ENCODE results near the gene OPCML.
A peak's percentile ranks its signal among the peaks of the same experiment; 100 is the strongest.

Gene OPCML

DNA sequence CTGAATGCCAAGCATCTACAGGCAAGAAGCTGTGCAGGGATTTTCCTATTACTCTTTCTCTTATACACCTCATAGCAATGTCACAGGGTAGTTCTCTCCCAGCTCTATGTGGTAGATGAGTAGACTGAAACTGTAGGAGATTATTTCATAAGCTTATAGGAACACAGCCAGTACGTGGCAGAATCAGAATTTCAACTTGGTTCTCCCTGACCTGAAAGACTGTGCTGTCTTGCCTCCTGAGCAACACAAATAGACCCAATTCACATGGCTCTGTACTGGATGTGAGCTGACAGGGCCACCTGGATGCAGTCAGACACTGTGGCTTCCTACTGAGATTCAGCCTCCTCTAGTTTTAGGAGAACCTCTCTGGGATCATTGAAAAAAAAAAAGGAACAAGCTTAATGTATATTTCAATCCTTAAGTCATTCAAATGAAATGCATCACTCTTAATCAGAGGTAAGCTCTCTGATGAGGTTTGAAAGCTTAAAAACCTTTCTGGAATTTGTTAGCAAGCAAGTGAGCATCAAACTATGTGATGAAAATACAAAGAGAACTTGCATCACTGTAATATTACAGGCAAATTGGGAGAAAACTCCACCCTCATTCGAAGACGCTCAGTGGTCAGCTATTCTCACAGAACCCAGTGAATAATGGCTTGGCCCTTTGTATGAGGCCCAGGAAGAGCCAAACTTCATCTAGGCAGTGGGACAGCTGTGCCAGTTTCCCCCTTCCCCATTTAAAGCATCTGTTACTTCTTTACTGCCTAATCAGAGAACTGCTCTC lies 1122.5 kb downstream of the OPCML start:
- TF ChIP-seq CTCF (IDR thresholded peaks at IDR 0.05; ENCODE audit: borderline replicate concordance, control extremely low read depth, extremely low read depth, insufficient read depth, missing control alignments), result no peak
- DNase-seq (ENCODE audit: low spot score), result no peak
- in situ Hi-C loops (cut with MboI; ENCODE audit: low sequenced_read_pairs, unreplicated experiment), result no loop called here

DNA sequence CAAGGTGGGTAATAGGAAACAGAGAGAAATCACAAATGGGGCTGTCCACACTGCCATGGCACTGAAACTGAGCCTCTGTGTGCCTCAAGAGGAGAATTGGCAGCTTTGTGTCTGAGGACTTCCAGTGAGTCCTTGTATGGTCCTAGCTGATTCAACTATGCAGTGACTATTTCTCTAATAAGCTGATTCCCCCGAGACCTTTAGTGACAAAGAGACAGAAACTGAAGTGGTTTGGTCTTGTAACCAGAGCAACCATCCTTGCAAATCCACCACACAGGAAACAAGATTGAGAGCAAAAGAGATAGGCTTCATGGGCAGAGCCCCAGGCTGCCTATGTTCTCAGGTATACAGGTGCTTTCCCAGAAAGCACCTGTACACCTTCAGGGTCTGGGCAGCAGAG lies 1123.4 kb downstream of the OPCML start:
- no peak for DNase-seq (ENCODE audit: low spot score)
- in situ Hi-C loops (cut with MboI; ENCODE audit: low sequenced_read_pairs, unreplicated experiment), result no loop called here
- TF ChIP-seq CTCF (IDR thresholded peaks at IDR 0.05; ENCODE audit: borderline replicate concordance, control extremely low read depth, extremely low read depth, insufficient read depth, missing control alignments), result no peak

DNA sequence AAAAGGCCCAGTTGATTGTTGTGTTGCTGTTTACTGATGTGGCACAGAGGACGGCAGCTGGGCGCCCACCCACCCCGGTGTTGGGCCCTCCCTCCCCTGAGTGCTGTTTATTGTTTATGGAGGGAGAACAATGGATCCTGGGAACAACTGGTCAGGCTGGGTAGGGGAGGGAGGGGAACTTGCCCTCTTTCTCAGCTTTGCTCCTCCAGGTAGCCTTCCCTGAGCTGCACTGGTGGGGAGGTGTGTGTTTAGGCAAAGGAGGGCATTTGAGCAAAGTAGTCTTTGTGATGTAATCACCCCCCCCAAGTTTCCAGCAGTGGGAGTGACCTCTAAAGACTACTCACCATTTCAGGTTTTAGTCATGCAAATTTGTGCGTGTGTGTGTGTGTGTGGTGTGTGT lies 1126.6 kb downstream of the OPCML start:
- in situ Hi-C loops (cut with MboI; ENCODE audit: low sequenced_read_pairs, unreplicated experiment), result no loop called here
- DNase-seq (ENCODE audit: low spot score), result no peak
- no peak for TF ChIP-seq CTCF (IDR thresholded peaks at IDR 0.05; ENCODE audit: borderline replicate concordance, control extremely low read depth, extremely low read depth, insufficient read depth, missing control alignments)

- in situ Hi-C loops (cut with MboI; ENCODE audit: low sequenced_read_pairs, unreplicated experiment), result no loop called here
- DNase-seq (ENCODE audit: low spot score), result peak; percentile 46
- peak; percentile 13 for TF ChIP-seq CTCF (IDR thresholded peaks at IDR 0.05; ENCODE audit: borderline replicate concordance, control extremely low read depth, extremely low read depth, insufficient read depth, missing control alignments)
Measured at GRCh38 chr11:132402071-132402684, 1130.1 kb downstream of the OPCML start.

DNA sequence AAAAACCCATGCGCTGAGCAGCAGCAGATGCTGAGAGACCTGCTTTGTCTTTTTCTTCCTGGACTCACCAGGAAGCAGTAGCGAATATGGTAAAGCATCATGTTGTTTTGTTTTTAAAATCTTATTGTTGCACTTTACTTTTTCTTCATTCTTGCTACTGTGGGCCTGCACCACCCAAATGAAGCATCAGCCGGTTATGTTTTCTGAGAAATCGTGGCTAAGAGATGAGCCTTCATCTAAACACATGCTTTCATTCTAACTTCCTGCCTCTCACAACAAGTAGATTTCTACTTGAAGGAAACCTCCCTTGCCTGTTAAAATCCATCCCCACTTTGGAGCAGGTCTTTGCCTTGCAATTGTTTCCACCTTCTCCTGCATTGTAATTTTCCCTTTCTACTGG lies 1136.0 kb downstream of the OPCML start:
- in situ Hi-C loops (cut with MboI; ENCODE audit: low sequenced_read_pairs, unreplicated experiment), result no loop called here
- no peak for DNase-seq (ENCODE audit: low spot score)
- no peak for TF ChIP-seq CTCF (IDR thresholded peaks at IDR 0.05; ENCODE audit: borderline replicate concordance, control extremely low read depth, extremely low read depth, insufficient read depth, missing control alignments)

DNA sequence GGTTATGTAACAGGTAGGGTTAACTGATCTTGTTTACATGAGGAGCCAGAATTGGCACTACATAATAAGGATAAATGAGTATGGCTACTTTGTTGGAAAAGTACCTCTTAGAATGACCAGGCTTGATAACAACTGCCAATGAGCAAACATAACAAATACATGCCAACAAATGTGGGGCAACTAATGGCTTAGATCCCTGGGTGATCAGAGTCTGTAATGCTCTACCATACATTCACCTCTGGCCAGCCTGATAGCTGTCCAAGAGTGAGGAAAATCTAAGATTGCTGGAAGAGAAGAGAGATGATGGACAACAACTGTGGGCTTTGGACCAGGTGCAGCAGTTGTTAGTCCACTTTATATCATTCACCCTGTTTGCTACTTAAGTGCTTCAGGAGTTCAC lies 1136.9 kb downstream of the OPCML start:
- in situ Hi-C loops (cut with MboI; ENCODE audit: low sequenced_read_pairs, unreplicated experiment), result no loop called here
- no peak for DNase-seq (ENCODE audit: low spot score)
- no peak for TF ChIP-seq CTCF (IDR thresholded peaks at IDR 0.05; ENCODE audit: borderline replicate concordance, control extremely low read depth, extremely low read depth, insufficient read depth, missing control alignments)
